Stimulated activated CD8-positive, alpha-beta memory T cell treated with anti-CD3 and anti-CD28 coated beads, Interleukin-2, amount 100 ng/mL, for 48 hours (primary cell): ENCODE results near the gene OSBPL5.
"Not testable (repeated sequence)": the region's sequence is repeated elsewhere in the genome, so short reads cannot be mapped to it uniquely, and the experiment has no call there.

Experiments used
- DNase-seq, 2 donors: peaks; one replicate each; pipeline ENCODE4 v3.0.0-alpha.2; 2020; ENCODE audit warnings: low read depth in 2 of 2

OSBPL5 gene

GRCh38 chr11:3080733-3081385 is 84.3 kb downstream of the OSBPL5 start:
- DNase-seq = no peak

- DNase-seq = no peak
Measured at GRCh38 chr11:3080104-3080503, 85.0 kb downstream of the OSBPL5 start.

GRCh38 chr11:3077846-3078440 is 87.2 kb downstream of the OSBPL5 start:
- DNase-seq = no peak

GRCh38 chr11:3077189-3077836 is 87.8 kb downstream of the OSBPL5 start:
- no peak for DNase-seq

- no peak for DNase-seq
Measured at GRCh38 chr11:3074912-3075589, 90.1 kb downstream of the OSBPL5 start.

GRCh38 chr11:3073029-3073435 is 92.1 kb downstream of the OSBPL5 start:
- DNase-seq = no peak

GRCh38 chr11:3069425-3069824 is 95.7 kb downstream of the OSBPL5 start:
- no peak for DNase-seq

GRCh38 chr11:3066308-3066707 is 98.8 kb downstream of the OSBPL5 start:
- DNase-seq = not testable (repeated sequence)

- not testable (repeated sequence) for DNase-seq
Measured at GRCh38 chr11:3064709-3065108, 100.4 kb downstream of the OSBPL5 start.

GRCh38 chr11:3063876-3064275 is 101.2 kb downstream of the OSBPL5 start:
- not testable (repeated sequence) for DNase-seq

- not testable (repeated sequence) for DNase-seq
Measured at GRCh38 chr11:3063432-3063831, 101.7 kb downstream of the OSBPL5 start.

- no peak for DNase-seq
Measured at GRCh38 chr11:3060436-3061025, 104.6 kb downstream of the OSBPL5 start.

- no peak for DNase-seq
Measured at GRCh38 chr11:3058753-3059664, 106.1 kb downstream of the OSBPL5 start.

GRCh38 chr11:3057069-3057963 is 107.8 kb downstream of the OSBPL5 start, which contains the start of gene CARS1:
Gene CARS1, minus strand, starts transcription at chr11:3057423. Its CDS starts 56 bp downstream, at chr11:3057367.
- DNase-seq = peak; percentile 92 to 94

- DNase-seq = no peak
Measured at GRCh38 chr11:3056296-3057068, 108.6 kb downstream of the OSBPL5 start.

- DNase-seq = no peak
Measured at GRCh38 chr11:3055891-3056290, 109.2 kb downstream of the OSBPL5 start.

- DNase-seq = no peak
Measured at GRCh38 chr11:3052567-3052966, 112.5 kb downstream of the OSBPL5 start.

GRCh38 chr11:3052109-3052479 is 113.0 kb downstream of the OSBPL5 start:
- DNase-seq = no peak
